ENCODE results near the gene COPS9.

DNA sequence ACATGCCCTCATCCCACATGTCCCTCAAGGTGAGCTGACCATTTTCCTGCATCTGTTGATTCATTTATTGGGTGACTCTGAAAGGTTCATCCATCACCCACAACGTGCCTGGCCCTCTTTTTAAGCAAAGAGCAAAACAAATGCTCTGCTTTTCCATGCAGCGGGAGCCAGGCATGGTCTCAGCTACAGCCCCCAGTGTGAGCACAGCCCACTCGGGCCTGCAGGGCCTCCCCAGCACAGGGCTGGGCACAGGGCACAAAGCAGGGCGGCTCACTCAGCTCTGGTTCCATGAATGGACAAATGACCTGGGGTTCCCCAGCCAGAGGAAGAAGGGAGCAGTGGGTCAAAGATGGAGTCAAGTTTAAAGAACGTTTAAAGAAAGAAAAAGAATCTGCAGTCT is 28.5 kb upstream of the COPS9 start:
- TF ChIP-seq POLR2A (IDR thresholded peaks at IDR 0.05), result no peak
- TF ChIP-seq, protein P1, sequence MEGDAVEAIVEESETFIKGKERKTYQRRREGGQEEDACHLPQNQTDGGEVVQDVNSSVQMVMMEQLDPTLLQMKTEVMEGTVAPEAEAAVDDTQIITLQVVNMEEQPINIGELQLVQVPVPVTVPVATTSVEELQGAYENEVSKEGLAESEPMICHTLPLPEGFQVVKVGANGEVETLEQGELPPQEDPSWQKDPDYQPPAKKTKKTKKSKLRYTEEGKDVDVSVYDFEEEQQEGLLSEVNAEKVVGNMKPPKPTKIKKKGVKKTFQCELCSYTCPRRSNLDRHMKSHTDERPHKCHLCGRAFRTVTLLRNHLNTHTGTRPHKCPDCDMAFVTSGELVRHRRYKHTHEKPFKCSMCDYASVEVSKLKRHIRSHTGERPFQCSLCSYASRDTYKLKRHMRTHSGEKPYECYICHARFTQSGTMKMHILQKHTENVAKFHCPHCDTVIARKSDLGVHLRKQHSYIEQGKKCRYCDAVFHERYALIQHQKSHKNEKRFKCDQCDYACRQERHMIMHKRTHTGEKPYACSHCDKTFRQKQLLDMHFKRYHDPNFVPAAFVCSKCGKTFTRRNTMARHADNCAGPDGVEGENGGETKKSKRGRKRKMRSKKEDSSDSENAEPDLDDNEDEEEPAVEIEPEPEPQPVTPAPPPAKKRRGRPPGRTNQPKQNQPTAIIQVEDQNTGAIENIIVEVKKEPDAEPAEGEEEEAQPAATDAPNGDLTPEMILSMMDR (IDR thresholded peaks at IDR 0.05), result no peak
